GM12878 (cell line): ENCODE data around the gene METTL23. TPM values are rescaled to one million over a fixed set of nuclear protein-coding genes. Genes with fewer than 3 reads are reported as not detected.
A peak's percentile ranks its signal among the peaks of the same experiment; 100 is the strongest.

Experiments used
- ATF2 ChIP-seq: IDR thresholded peaks from 2 replicates; pipeline ENCODE4 v1.6.1; 2012; ENCODE audit warnings: low read length, inconsistent platforms
- BRCA1 ChIP-seq: IDR thresholded peaks from 2 replicates; pipeline ENCODE4 v1.6.1; 2011; ENCODE audit warnings: low read depth, low read length, improper control_type of control experiment
- CBX3 ChIP-seq: fragments of 200-600 bp; sonication (generic); IDR thresholded peaks from 2 replicates; pipeline ENCODE4 v1.6.1; 2016; ENCODE audit warnings: low read depth, borderline replicate concordance
- CHD2 ChIP-seq: IDR thresholded peaks from 2 replicates; pipeline ENCODE4 v1.6.1; 2011; ENCODE audit warnings: low read depth, low read length, improper control_type of control experiment, borderline replicate concordance
- CHD4 ChIP-seq: fragments of 200-600 bp; sonication (generic); IDR thresholded peaks from 2 replicates; pipeline ENCODE4 v1.6.1; 2016; ENCODE audit warnings: mild to moderate bottlenecking
- DPF2 ChIP-seq: fragments of 450-650 bp; IDR thresholded peaks from 2 replicates; pipeline ENCODE4 v1.6.1; 2017; ENCODE audit warnings: mild to moderate bottlenecking
- ELK1 ChIP-seq: IDR thresholded peaks from 2 replicates; pipeline ENCODE4 v1.6.1; 2012; ENCODE audit warnings: low read depth, low read length, improper control_type of control experiment
- EZH2 ChIP-seq: IDR thresholded peaks from 2 replicates; pipeline ENCODE4 v1.6.1; 2012; ENCODE audit warnings: low read depth, mild to moderate bottlenecking, control low read depth, inconsistent platforms, low read length, borderline replicate concordance; ENCODE audit not compliant: control insufficient read depth
- GATAD2B ChIP-seq: fragments of 450-650 bp; conservative IDR thresholded peaks from 2 replicates; pipeline ENCODE4 v1.6.1; 2017; ENCODE audit warnings: low read depth, mild to moderate bottlenecking, moderate library complexity
- HSF1 ChIP-seq: fragments of 150-350 bp; IDR thresholded peaks from 2 replicates; pipeline ENCODE4 v1.6.1; 2014; ENCODE audit warnings: mild to moderate bottlenecking, low read depth, low read length
- IKZF2 ChIP-seq, 2 experiments: fragments of 450-650 bp; IDR thresholded peaks; 2 replicates each; pipeline ENCODE4 v1.6.1; 2017; ENCODE audit warnings: mild to moderate bottlenecking in 2 of 2, moderate library complexity in 2 of 2
- IRF3 ChIP-seq: fragments of 450-650 bp; IDR thresholded peaks from 2 replicates; pipeline ENCODE4 v1.6.1; 2014; ENCODE audit warnings: mild to moderate bottlenecking
- KDM1A ChIP-seq: fragments of 200-600 bp; sonication (generic); IDR thresholded peaks from 2 replicates; pipeline ENCODE4 v1.6.1; 2016; ENCODE audit warnings: borderline replicate concordance
- LARP7 ChIP-seq: fragments of 450-650 bp; IDR thresholded peaks from 2 replicates; pipeline ENCODE4 v1.6.1; 2017; ENCODE audit warnings: mild to moderate bottlenecking
- MEF2B ChIP-seq: fragments of 450-650 bp; IDR thresholded peaks from 2 replicates; pipeline ENCODE4 v1.6.1; 2018; ENCODE audit warnings: mild to moderate bottlenecking, moderate library complexity; ENCODE audit not compliant: partially characterized antibody, poor library complexity, severe bottlenecking
- NRF1 ChIP-seq: conservative IDR thresholded peaks from 2 replicates; pipeline ENCODE4 v1.6.1; 2011; ENCODE audit warnings: mild to moderate bottlenecking, low read depth, low read length, improper control_type of control experiment
- PAX5 ChIP-seq: IDR thresholded peaks from 2 replicates; pipeline ENCODE4 v1.6.1; 2011; ENCODE audit warnings: low read depth, low read length, borderline replicate concordance
- PML ChIP-seq: IDR thresholded peaks from 2 replicates; pipeline ENCODE4 v1.6.1; 2012; ENCODE audit warnings: low read length, inconsistent platforms
- RAD51 ChIP-seq: fragments of 450-650 bp; IDR thresholded peaks from 2 replicates; pipeline ENCODE4 v1.6.1; 2016; ENCODE audit warnings: moderate library complexity, mild to moderate bottlenecking, inconsistent platforms
- SP1 ChIP-seq: IDR thresholded peaks from one replicate; pipeline ENCODE4 v1.6.1; 2011; ENCODE audit warnings: low read depth, low read length
- SREBF2 ChIP-seq: IDR thresholded peaks from 2 replicates; pipeline ENCODE4 v1.6.1; 2012; ENCODE audit warnings: mild to moderate bottlenecking, low read length
- STAT1 ChIP-seq: fragments of 450-650 bp; conservative IDR thresholded peaks from 2 replicates; pipeline ENCODE4 v1.6.1; 2014; ENCODE audit warnings: antibody characterized with exemption, mild to moderate bottlenecking
- SUPT20H ChIP-seq: IDR thresholded peaks from 2 replicates; pipeline ENCODE4 v1.6.1; 2011; ENCODE audit warnings: low read depth, mild to moderate bottlenecking, low read length, moderate library complexity, borderline replicate concordance; ENCODE audit not compliant: control insufficient read depth
- ZBTB33 ChIP-seq: fragments of 450-650 bp; IDR thresholded peaks from 2 replicates; pipeline ENCODE4 v1.6.1; 2017; ENCODE audit warnings: mild to moderate bottlenecking
- ZNF622 ChIP-seq: fragments of 450-650 bp; IDR thresholded peaks from 2 replicates; pipeline ENCODE4 v1.6.1; 2017; ENCODE audit warnings: mild to moderate bottlenecking, inconsistent platforms
- ZZZ3 ChIP-seq: IDR thresholded peaks from 2 replicates; pipeline ENCODE4 v1.6.1; 2011; ENCODE audit warnings: low read depth; ENCODE audit not compliant: control insufficient read depth, insufficient read length
- polyA plus RNA-seq, 11 experiments: library from polyadenylated mRNA; depleted of rRNA in 4 of 11; unstranded in 6 of 11; stranded (reverse) in 5 of 11; fragments of >200 nt; fragmentation: Nextera tagmentation in 4 of 11; fragmentation: Illumina TruSeq in 1 of 11; extraction: Ambion mirVana in 4 of 11; extraction: Trizol in 1 of 11; gene quantifications; 1 replicate in 1 of 11; 2 replicates in 10 of 11; pipeline versions ENCODE4 v1.2.1 to v1.2.3, GENCODE V29; 2011 to 2016; ENCODE audit warnings: inconsistent platforms in 2 of 11, missing spikeins in 2 of 11, low read depth in 1 of 11
- total RNA-seq, 4 experiments: library from RNA; depleted of rRNA in 3 of 4; stranded (reverse); fragments of >200 nt in 3 of 4; fragmentation: Illumina TruSeq in 1 of 4; extraction: Trizol in 1 of 4; gene quantifications; 2 replicates each; pipeline versions ENCODE4 v1.2.1 to v1.2.3, GENCODE V29; 2013 to 2021

Gene METTL23
- total and polyA plus RNA-seq, 10 of the 15 experiments (the other 5 are each of a cell fraction or from before 2014, with no cell fraction given): 25.6 to 61.5 (median 30.9) TPM

- TF ChIP-seq HSF1 (no peak), PAX5 (no peak), SUPT20H (no peak), MEF2B (no peak), STAT1 (no peak), NRF1 (no peak), DPF2 (no peak), SP1 (no peak), RAD51 (no peak), ELK1 (0 out of 2 replicates have a peak, but pooled peaks have one; percentile 42), PML (no peak), ZBTB33 (no peak), IRF3 (no peak), CHD2 (no peak), CBX3 (no peak), ATF2 (no peak), ZNF622 (no peak), CHD4 (no peak), ZZZ3 (no peak), BRCA1 (no peak), EZH2 (no peak), GATAD2B (no peak), IKZF2 (IDR thresholded peaks at IDR 0.05) (no peak), SREBF2 (no peak), LARP7 (no peak), KDM1A (no peak)
Measured at GRCh38 chr17:76735006-76735405, 8.4 kb downstream of the METTL23 start (continued).
